ENCODE measurements around the gene IL1RN. TPM values are rescaled to one million over a fixed set of nuclear protein-coding genes. Genes with fewer than 3 reads are reported as not detected.
A peak's percentile ranks its signal among the peaks of the same experiment; 100 is the strongest.

The IL1RN gene
- total and polyA plus RNA-seq, 2 of the 8 experiments (the other 6 are each of a cell fraction or from before 2014, with no cell fraction given), result not detected

GRCh38 chr2:113137827-113138226 is 10.4 kb downstream of the IL1RN start:
- no peaks in the 10 kb centered on the region for H3K23me2 ChIP-seq (ENCODE audit: low read depth, low read length)
- ChIA-PET POLR2A (ENCODE audit: partially characterized antibody) (no interaction called here), CTCF (ENCODE audit: partially characterized antibody) (interaction anchor here (0.6 to 12.3 kb wide), 34 partner anchors 9 to 252 kb away, joined by 3 to 253 read pairs (median 7); partner anchors contain the start of gene PSD4)
- no peak overlapping the region for H3K14ac ChIP-seq (ENCODE audit: insufficient read length)
- H3K23ac ChIP-seq (ENCODE audit: insufficient read length), result no peak overlapping the region
- no peak overlapping the region for H3K4me2 ChIP-seq (ENCODE audit: insufficient read depth in 1 of 2, low read depth in 2 of 2, low read length in 2 of 2)
- no peak for FAIRE-seq
- no peak overlapping the region for H2BK5ac ChIP-seq (ENCODE audit: low read depth, low read length)
- 100% methylated on average over 1 of the region's 1 CpG; no CpG with 5 or more reads in 1 of the 2 experiments for WGBS, 2 experiments (ENCODE audit: extremely low coverage in 1 of 2, insufficient coverage in 1 of 2, insufficient read length in 1 of 2, insufficient replicate concordance in 2 of 2, low coverage in 1 of 2, low lambda C conversion rate in 2 of 2, missing lambda C conversion rate in 1 of 2)
- H3K27me3 ChIP-seq (replicated peaks in 1 of 4; ENCODE audit: control insufficient read depth in 3 of 4, extremely low read depth in 1 of 4, insufficient read depth in 3 of 4, low read length in 3 of 4), result no peaks in the 10 kb centered on the region
- no peak overlapping the region for H2BK15ac ChIP-seq (ENCODE audit: low read length)
- no peaks in the 10 kb centered on the region for H3K9me3 ChIP-seq (ENCODE audit: insufficient read depth in 2 of 2, low read depth in 1 of 2, low read length in 1 of 2)
- no peak overlapping the region for H2AFZ ChIP-seq (ENCODE audit: low read length)
- H4K8ac ChIP-seq (ENCODE audit: extremely low read depth, insufficient read depth, low read length), result no peak overlapping the region
- DNase-seq (ENCODE audit: low read depth in 1 of 2, low spot score in 2 of 2), result peak in 1 of 2 experiments; percentile 29
- no peak overlapping the region for H2BK120ac ChIP-seq (replicated peaks; ENCODE audit: low read depth, low read length)
- H3K4ac ChIP-seq (replicated peaks; ENCODE audit: insufficient read length, low read depth, low read length), result no peak overlapping the region
- H2BK12ac ChIP-seq (ENCODE audit: low read depth, low read length), result no peak overlapping the region
- no peak overlapping the region for H4K5ac ChIP-seq (ENCODE audit: insufficient read length, low read depth, low read length)
- no peak overlapping the region for H2AK5ac ChIP-seq (ENCODE audit: low read depth, low read length)
- H3K9ac ChIP-seq (replicated peaks in 1 of 4; ENCODE audit: extremely low read depth in 1 of 4, low read depth in 3 of 4, low read length in 3 of 4), result no peak overlapping the region
- no peaks in the 10 kb centered on the region for H3K36me3 ChIP-seq (ENCODE audit: control insufficient read depth in 2 of 4, insufficient read depth in 4 of 4, low read length in 3 of 4)
- no peaks in the 10 kb centered on the region for H4K20me1 ChIP-seq (replicated peaks in 1 of 2; ENCODE audit: control insufficient read depth in 1 of 2, insufficient read depth in 2 of 2, low read length in 2 of 2)
- H3K4me1 ChIP-seq (replicated peaks in 1 of 4; ENCODE audit: control insufficient read depth in 3 of 4, insufficient read depth in 4 of 4, low read length in 3 of 4), result no peaks in the 10 kb centered on the region
- TF ChIP-seq EGR1 (IDR thresholded peaks at IDR 0.05; ENCODE audit: borderline replicate concordance, low read depth, low read length) (no peak), EZH2 (IDR thresholded peaks at IDR 0.05; ENCODE audit: low read depth, low read length, severe bottlenecking) (no peak), POLR2A (IDR thresholded peaks at IDR 0.05; ENCODE audit: control extremely low read depth in 1 of 2, low read depth in 2 of 2, low read length in 2 of 2) (no peak), SIRT6 (IDR thresholded peaks at IDR 0.05; ENCODE audit: low read length) (no peak), EP300 (IDR thresholded peaks at IDR 0.05; ENCODE audit: borderline replicate concordance in 1 of 2, low read depth in 2 of 2, low read length in 2 of 2) (no peak), POU5F1 (IDR thresholded peaks at IDR 0.05; ENCODE audit: low read depth, low read length) (no peak), CHD2 (IDR thresholded peaks at IDR 0.05; ENCODE audit: low read length) (no peak)
- no peak overlapping the region for H3K56ac ChIP-seq (replicated peaks; ENCODE audit: insufficient read length, low read depth, low read length)
- no peak overlapping the region for H4K91ac ChIP-seq (replicated peaks; ENCODE audit: insufficient read length, low read length)
- H3K27ac ChIP-seq (ENCODE audit: low read depth, low read length), result no peak overlapping the region
- no peak overlapping the region for H2BK20ac ChIP-seq (ENCODE audit: low read length)
- no peaks in the 10 kb centered on the region for H3K79me2 ChIP-seq (ENCODE audit: control insufficient read depth in 1 of 2, insufficient read depth in 2 of 2, low read length in 2 of 2)
- no peak overlapping the region for H3K18ac ChIP-seq (ENCODE audit: extremely low read depth, low read length)
- H3K4me3 ChIP-seq (ENCODE audit: extremely low read depth in 1 of 4, insufficient read depth in 2 of 4, low read depth in 3 of 4, low read length in 4 of 4), result no peak overlapping the region
- no peaks in the 10 kb centered on the region for H3K79me1 ChIP-seq (ENCODE audit: low read depth, low read length)

Measured in H1 (cell line).